Left ventricle myocardium inferior (tissue), 1 donor: ENCODE measurements around the gene SLC39A11. TPM values are rescaled to one million over a fixed set of nuclear protein-coding genes. Genes with fewer than 3 reads are reported as not detected.

Experiments
- DNase-seq: peaks from one replicate; pipeline ENCODE4 v3.0.0-alpha.2; 2020
- H3K27ac ChIP-seq: fragments of 200-600 bp; replicated peaks from 2 replicates; pipeline ENCODE4 v1.8.0; 2021
- H3K27me3 ChIP-seq: fragments of 200-600 bp; 2 replicates; pipeline ENCODE4 v1.8.0; 2021; ENCODE audit warnings: low read depth
- H3K36me3 ChIP-seq: fragments of 200-600 bp; 2 replicates; pipeline ENCODE4 v1.8.0; 2021
- H3K4me1 ChIP-seq: fragments of 200-600 bp; 2 replicates; pipeline ENCODE4 v1.8.0; 2021
- H3K4me3 ChIP-seq: fragments of 200-600 bp; 2 replicates; pipeline ENCODE4 v1.8.0; 2021; ENCODE audit warnings: mild to moderate bottlenecking, moderate library complexity
- H3K9me3 ChIP-seq: fragments of 200-600 bp; replicated peaks from 2 replicates; pipeline ENCODE4 v1.8.0; 2021
- intact Hi-C: fragments of 100-400 bp; cut with micrococcal nuclease; formaldehyde crosslinking; loops from one replicate; pipeline ENCODE4 v1.11.0; 2022
- total RNA-seq: library from RNA; stranded (reverse); fragmentation: NEBNext Ultra II Directional; extraction: Animal tissue kit (Norgen Biotek cat#: 25700); gene quantifications from one replicate; pipeline ENCODE4 v1.2.1, GENCODE V29; 2021
- TF ChIP-seq, protein P1 (sequence below): fragments of 200-600 bp; IDR thresholded peaks from 2 replicates; pipeline ENCODE4 v1.8.0; 2021; ENCODE audit warnings: antibody characterized with exemption, mild to moderate bottlenecking, borderline replicate concordance
- donor health status: DM: no; HTN: yes; CAD: no; lungs with severe emphysema.

SLC39A11 gene
- total RNA-seq, 1 donor from 2014 or later: 6.4 TPM

DNA sequence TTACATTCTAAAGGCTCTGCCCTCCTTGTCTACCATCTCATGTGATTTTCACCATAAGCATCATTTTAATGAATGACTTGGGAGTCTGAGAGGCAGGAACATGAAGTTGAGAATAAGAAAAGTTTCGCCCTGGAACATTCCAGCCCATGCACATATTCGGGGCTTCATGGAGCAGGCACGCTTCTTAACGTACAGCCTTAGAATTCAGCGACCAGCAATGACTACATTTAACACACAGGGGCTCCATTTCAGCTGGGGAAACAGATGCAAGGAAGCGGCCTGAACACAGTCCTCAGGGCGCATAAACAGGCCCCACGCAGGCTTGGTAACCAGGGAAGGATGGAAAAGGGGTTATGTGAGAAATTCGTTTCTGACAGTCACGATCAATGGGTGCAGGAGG, 357.4 kb downstream of the SLC39A11 start:
- Histone ChIP-seq H3K4me1 (no peaks in the 10 kb centered on the region), H3K27ac (no peak overlapping the region), H3K27me3 (no peaks in the 10 kb centered on the region), H3K36me3 (no peaks in the 10 kb centered on the region), H3K9me3 (no peaks in the 10 kb centered on the region), H3K4me3 (no peak overlapping the region)
- intact Hi-C loops: no loop called here
- DNase-seq: no peak
- TF ChIP-seq, protein P1, sequence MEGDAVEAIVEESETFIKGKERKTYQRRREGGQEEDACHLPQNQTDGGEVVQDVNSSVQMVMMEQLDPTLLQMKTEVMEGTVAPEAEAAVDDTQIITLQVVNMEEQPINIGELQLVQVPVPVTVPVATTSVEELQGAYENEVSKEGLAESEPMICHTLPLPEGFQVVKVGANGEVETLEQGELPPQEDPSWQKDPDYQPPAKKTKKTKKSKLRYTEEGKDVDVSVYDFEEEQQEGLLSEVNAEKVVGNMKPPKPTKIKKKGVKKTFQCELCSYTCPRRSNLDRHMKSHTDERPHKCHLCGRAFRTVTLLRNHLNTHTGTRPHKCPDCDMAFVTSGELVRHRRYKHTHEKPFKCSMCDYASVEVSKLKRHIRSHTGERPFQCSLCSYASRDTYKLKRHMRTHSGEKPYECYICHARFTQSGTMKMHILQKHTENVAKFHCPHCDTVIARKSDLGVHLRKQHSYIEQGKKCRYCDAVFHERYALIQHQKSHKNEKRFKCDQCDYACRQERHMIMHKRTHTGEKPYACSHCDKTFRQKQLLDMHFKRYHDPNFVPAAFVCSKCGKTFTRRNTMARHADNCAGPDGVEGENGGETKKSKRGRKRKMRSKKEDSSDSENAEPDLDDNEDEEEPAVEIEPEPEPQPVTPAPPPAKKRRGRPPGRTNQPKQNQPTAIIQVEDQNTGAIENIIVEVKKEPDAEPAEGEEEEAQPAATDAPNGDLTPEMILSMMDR: no peak

DNA sequence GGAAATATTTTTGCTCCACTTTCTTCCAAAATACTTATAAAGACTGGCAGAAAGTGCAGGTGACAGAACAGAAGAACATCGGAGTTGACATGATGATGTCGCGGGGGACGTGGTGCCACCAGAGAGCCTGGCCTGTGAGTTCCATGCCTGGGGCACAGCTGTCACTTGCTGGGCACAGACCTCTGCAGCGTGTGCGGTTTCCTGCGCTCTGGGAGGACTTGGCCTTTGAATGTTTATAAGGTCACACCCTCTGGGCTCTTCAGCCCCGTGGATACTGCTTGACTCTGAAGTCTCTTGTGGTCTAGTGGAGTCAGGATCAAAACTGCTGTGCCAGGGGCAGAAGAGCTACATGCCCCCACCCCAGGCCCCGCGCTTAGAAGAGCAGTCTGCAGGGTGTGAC, 357.9 kb downstream of the SLC39A11 start:
- no peaks in the 10 kb centered on the region for H3K27me3 ChIP-seq

DNA sequence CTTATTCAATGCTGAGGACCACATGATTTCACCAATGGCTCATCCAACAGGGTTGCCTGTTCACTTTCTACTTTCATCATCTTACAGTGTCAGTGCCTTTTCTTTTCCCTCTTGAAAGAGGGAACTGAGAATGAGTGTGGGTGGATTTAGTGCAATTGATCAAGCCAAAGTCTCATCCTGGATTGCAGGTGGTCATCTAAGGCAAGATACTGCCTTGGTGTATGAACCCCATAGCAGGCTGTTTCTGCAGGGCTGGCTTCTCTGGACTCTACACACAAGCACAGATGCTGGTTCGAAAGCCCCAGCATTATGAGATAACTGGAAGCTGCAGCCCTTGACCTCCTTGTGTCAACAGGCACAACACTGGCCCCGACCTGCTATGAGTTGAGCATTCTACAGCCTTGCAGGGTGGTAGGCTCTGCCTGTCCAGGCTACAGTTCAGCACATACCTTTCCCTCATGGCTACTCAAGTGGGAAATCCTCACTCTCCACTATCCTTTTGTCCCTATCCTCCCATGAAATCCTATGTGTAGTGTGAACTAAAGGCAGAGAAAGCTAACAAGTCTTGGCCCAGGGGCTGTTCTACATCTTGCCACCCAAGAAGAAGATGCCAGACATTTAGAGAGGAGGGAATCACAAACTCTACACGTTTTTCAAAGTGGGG, 358.7 kb downstream of the SLC39A11 start:
- H3K4me3 ChIP-seq: no peak overlapping the region
- intact Hi-C loops: no loop called here

More for the DNA sequence above, 357.9 kb downstream of the SLC39A11 start:
- intact Hi-C loops: no loop called here
- Histone ChIP-seq H3K36me3 (no peaks in the 10 kb centered on the region), H3K27ac (no peak overlapping the region), H3K4me3 (no peak overlapping the region), H3K9me3 (no peaks in the 10 kb centered on the region), H3K4me1 (no peaks in the 10 kb centered on the region)
- TF ChIP-seq, protein P1: no peak
- no peak for DNase-seq

DNA sequence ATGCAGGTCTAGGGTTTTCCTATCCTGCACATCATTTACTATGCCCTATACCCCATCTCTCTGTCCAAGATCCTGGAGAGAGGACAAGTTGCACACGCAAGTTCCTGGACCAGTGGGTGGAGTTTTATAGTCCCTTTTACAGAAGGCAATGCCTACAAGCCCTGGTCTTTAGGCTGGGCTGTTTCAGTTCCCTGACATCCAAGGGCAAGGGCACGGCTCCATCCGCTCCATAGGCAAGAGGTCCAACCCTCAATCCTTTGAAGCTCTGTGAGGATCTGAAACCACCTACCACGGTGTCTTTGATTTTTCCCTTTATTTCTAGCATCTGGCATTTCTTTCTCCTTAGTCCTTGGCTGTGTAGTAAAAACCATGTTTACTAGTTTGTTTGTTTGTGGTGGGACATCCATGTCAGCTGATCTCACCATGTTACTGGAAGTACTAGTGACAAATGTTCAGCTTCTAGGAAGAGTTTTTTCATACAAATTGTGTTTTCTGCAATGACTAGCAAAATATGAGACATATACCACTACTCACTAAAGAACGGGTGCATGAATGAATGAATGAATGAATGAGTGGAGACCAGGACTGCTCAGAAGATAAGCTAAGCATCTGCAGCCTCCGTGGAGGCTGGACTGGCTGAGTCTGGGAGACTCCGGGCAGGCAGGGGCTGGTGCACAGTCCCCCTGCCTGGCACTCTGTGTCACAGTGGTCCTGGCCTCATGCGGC, 359.4 kb downstream of the SLC39A11 start:
- TF ChIP-seq, protein P1: no peak
- no peaks in the 10 kb centered on the region for H3K36me3 ChIP-seq
- no peaks in the 10 kb centered on the region for H3K27me3 ChIP-seq
- no peaks in the 10 kb centered on the region for H3K9me3 ChIP-seq
- H3K4me1 ChIP-seq: no peaks in the 10 kb centered on the region
- no peak overlapping the region for H3K27ac ChIP-seq
- intact Hi-C loops: no loop called here
- no peak for DNase-seq
- no peak overlapping the region for H3K4me3 ChIP-seq

More for the DNA sequence above, 358.7 kb downstream of the SLC39A11 start:
- TF ChIP-seq, protein P1: no peak
- no peaks in the 10 kb centered on the region for H3K27me3 ChIP-seq
- H3K9me3 ChIP-seq: no peaks in the 10 kb centered on the region
- no peaks in the 10 kb centered on the region for H3K4me1 ChIP-seq
- H3K27ac ChIP-seq: no peak overlapping the region
- H3K36me3 ChIP-seq: no peaks in the 10 kb centered on the region
- no peak for DNase-seq

DNA sequence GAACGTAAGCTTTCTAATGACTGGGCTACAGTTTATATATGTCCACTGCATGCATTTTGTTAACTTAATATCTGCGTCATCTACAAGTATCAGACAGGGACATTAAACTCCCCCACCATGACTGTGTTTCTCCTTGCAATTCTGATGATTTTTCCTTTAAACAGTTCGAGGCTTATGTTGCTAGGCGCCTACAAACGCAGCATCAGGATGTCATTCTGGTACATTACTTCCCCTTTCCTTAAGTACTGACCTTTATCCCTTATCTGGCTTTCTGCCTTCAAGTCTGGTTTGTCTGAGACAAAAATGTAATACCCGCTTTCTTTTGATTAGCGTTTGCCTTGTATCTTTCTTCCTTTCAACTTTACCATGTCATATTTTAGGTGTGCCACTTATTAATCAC, 362.4 kb downstream of the SLC39A11 start:
- H3K9me3 ChIP-seq: no peaks in the 10 kb centered on the region
- H3K36me3 ChIP-seq: no peaks in the 10 kb centered on the region
- H3K27me3 ChIP-seq: no peaks in the 10 kb centered on the region
- no peak overlapping the region for H3K4me3 ChIP-seq
- no peak overlapping the region for H3K27ac ChIP-seq
- intact Hi-C loops: no loop called here
- TF ChIP-seq, protein P1: no peak
- no peak for DNase-seq
- no peaks in the 10 kb centered on the region for H3K4me1 ChIP-seq
